ENCODE results near the gene CIZ1. TPM values are rescaled to one million over a fixed set of nuclear protein-coding genes. Genes with fewer than 3 reads are reported as not detected.
A peak's percentile ranks its signal among the peaks of the same experiment; 100 is the strongest.

CIZ1 gene
- total and polyA plus RNA-seq, 2 of the 13 experiments (the other 11 are each of a cell fraction or from before 2014, with no cell fraction given) = 30.6 to 50.3 TPM

- TF ChIP-seq ZNF232 (CRISPR knock-in tag; IDR thresholded peaks at IDR 0.05; ENCODE audit: borderline replicate concordance) (no peak), USF2 (IDR thresholded peaks at IDR 0.05; ENCODE audit: low read depth, low read length) (no peak), USF2 (CRISPR knock-in tag; IDR thresholded peaks at IDR 0.05; ENCODE audit: borderline replicate concordance) (no peak), NR2F2 (IDR thresholded peaks at IDR 0.05; ENCODE audit: borderline replicate concordance, low read depth) (no peak), ZNF501 (CRISPR knock-in tag; IDR thresholded peaks at IDR 0.05) (peak; percentile 10; the same call in 1 of the 2 replicates), FOXA1 (IDR thresholded peaks at IDR 0.05) (no peak), FOXA1 (CRISPR knock-in tag; IDR thresholded peaks at IDR 0.05) (no peak), ZNF816 (CRISPR knock-in tag; IDR thresholded peaks at IDR 0.05; ENCODE audit: borderline replicate concordance) (no peak), ZNF451 (CRISPR knock-in tag; IDR thresholded peaks at IDR 0.05) (peak; percentile 39; the same call in 1 of the 2 replicates), ARID3A (IDR thresholded peaks at IDR 0.05; ENCODE audit: low read depth, low read length) (no peak), MYNN (CRISPR knock-in tag; IDR thresholded peaks at IDR 0.05; ENCODE audit: low read depth) (no peak), PRPF4 (IDR thresholded peaks at IDR 0.05; ENCODE audit: low read depth, low read length, poor library complexity, severe bottlenecking) (no peak), GATAD2A (CRISPR knock-in tag; IDR thresholded peaks at IDR 0.05) (no peak), ZFP91 (CRISPR knock-in tag; IDR thresholded peaks at IDR 0.05; ENCODE audit: borderline replicate concordance) (no peak; the same call in 1 of the 2 replicates), ZNF503 (CRISPR knock-in tag; IDR thresholded peaks at IDR 0.05) (no peak), ZNF138 (CRISPR knock-in tag; IDR thresholded peaks at IDR 0.05; ENCODE audit: low read depth) (no peak), FOXO4 (CRISPR knock-in tag; conservative IDR thresholded peaks at IDR 0.05) (no peak), KAT8 (CRISPR knock-in tag; IDR thresholded peaks at IDR 0.05) (peak; percentile 79), ZSCAN5A (CRISPR knock-in tag; IDR thresholded peaks at IDR 0.05; ENCODE audit: borderline replicate concordance) (0 out of 2 replicates have a peak, but pooled peaks have one; percentile 33)
Observed at GRCh38 chr9:128159784-128160602, 31.4 kb downstream of the CIZ1 start, which contains the start of gene BBLN (continued).

All from HepG2 (cell line).